CD14-positive monocyte (primary cell): Measurements from ENCODE around the gene CAMTA1. TPM values are rescaled to one million over a fixed set of nuclear protein-coding genes. Genes with fewer than 3 reads are reported as not detected.

Experiments used
- DNase-seq, 3 donors: peaks; one replicate each; pipeline ENCODE4 v3.0.0-alpha.2; 2011 to 2022
- H2AFZ ChIP-seq: 2 replicates; pipeline ENCODE4 v1.6.0; 2012; ENCODE audit warnings: mild to moderate bottlenecking, low read depth, low read length, inconsistent platforms; ENCODE audit not compliant: insufficient read depth, poor library complexity, severe bottlenecking
- H3K27ac ChIP-seq, 2 donors: 1 replicate in 1 of 2; 2 replicates in 1 of 2; pipeline ENCODE4 v1.5.1; 2012 to 2013; ENCODE audit warnings: low read length in 2 of 2, control low read depth in 1 of 2, inconsistent platforms in 1 of 2, low read depth in 1 of 2, mild to moderate bottlenecking in 1 of 2
- H3K27me3 ChIP-seq, 2 donors: one replicate each; pipeline versions ENCODE4 v1.6.0 to v1.6.1; 2011 to 2013; ENCODE audit warnings: low read length in 2 of 2; ENCODE audit not compliant: control insufficient read depth in 2 of 2, insufficient read depth in 2 of 2
- H3K36me3 ChIP-seq, 2 donors: replicated peaks in 1 of 2; 1 replicate in 1 of 2; 2 replicates in 1 of 2; pipeline versions ENCODE4 v1.5.1 to v1.6.1; 2012 to 2013; ENCODE audit warnings: low read length in 2 of 2, control low read depth in 1 of 2, inconsistent platforms in 1 of 2, mild to moderate bottlenecking in 1 of 2; ENCODE audit not compliant: insufficient read depth in 2 of 2, control insufficient read depth in 1 of 2
- H3K4me1 ChIP-seq, 2 donors: 1 replicate in 1 of 2; 2 replicates in 1 of 2; pipeline versions ENCODE4 v1.5.1 to v1.6.1; 2012 to 2013; ENCODE audit warnings: low read length in 2 of 2, control low read depth in 1 of 2, inconsistent platforms in 1 of 2, mild to moderate bottlenecking in 1 of 2, moderate library complexity in 1 of 2; ENCODE audit not compliant: insufficient read depth in 2 of 2, control insufficient read depth in 1 of 2
- H3K4me2 ChIP-seq: replicated peaks from 2 replicates; pipeline ENCODE3; 2012; ENCODE audit warnings: low read length, moderate library complexity, mild to moderate bottlenecking; ENCODE audit not compliant: poor library complexity, severe bottlenecking; ENCODE audit errors: extremely low read depth
- H3K4me3 ChIP-seq, 3 experiments: fragments of 200-600 bp in 1 of 3; sonication (generic) in 1 of 3; replicated peaks in 1 of 3; 1 replicate in 2 of 3; 2 replicates in 1 of 3; pipeline ENCODE4 v1.5.1; 2011 to 2013; ENCODE audit warnings: low read length in 3 of 3, mild to moderate bottlenecking in 3 of 3, control low read depth in 2 of 3, low read depth in 2 of 3, inconsistent platforms in 1 of 3, moderate library complexity in 1 of 3
- H3K79me2 ChIP-seq: 2 replicates; pipeline ENCODE4 v1.6.0; 2012; ENCODE audit warnings: mild to moderate bottlenecking, control low read depth, inconsistent platforms, low read length, moderate library complexity; ENCODE audit not compliant: insufficient read depth
- H3K9ac ChIP-seq: 2 replicates; pipeline ENCODE4 v1.6.0; 2017; ENCODE audit warnings: low read length, mild to moderate bottlenecking; ENCODE audit not compliant: insufficient read depth, poor library complexity, severe bottlenecking
- H3K9me3 ChIP-seq, 2 donors: replicated peaks in 1 of 2; 1 replicate in 1 of 2; 2 replicates in 1 of 2; pipeline versions ENCODE4 v1.5.1 to v1.6.1; 2012 to 2013; ENCODE audit warnings: low read length in 2 of 2, control low read depth in 1 of 2; ENCODE audit not compliant: control insufficient read depth in 1 of 2, insufficient read depth in 1 of 2
- H4K20me1 ChIP-seq: 2 replicates; pipeline ENCODE4 v1.6.0; 2012; ENCODE audit warnings: mild to moderate bottlenecking, low read length, control low read depth, moderate library complexity; ENCODE audit not compliant: insufficient read depth
- H3K27ac Mint-ChIP-seq, 7 donors: one replicate each; pipeline ENCODE4 v1.8.0; 2020; ENCODE audit warnings: mild to moderate bottlenecking in 7 of 7, mixed read lengths in 7 of 7, moderate library complexity in 6 of 7, inconsistent platforms in 2 of 7
- H3K27me3 Mint-ChIP-seq, 3 donors: one replicate each; pipeline ENCODE4 v1.8.0; 2021 to 2022; ENCODE audit warnings: low read depth in 3 of 3, mild to moderate bottlenecking in 3 of 3, mixed read lengths in 3 of 3, moderate library complexity in 3 of 3, inconsistent platforms in 1 of 3
- H3K36me3 Mint-ChIP-seq, 2 donors: one replicate each; pipeline ENCODE4 v1.8.0; 2020; ENCODE audit warnings: mixed read lengths in 2 of 2, inconsistent platforms in 1 of 2, mild to moderate bottlenecking in 1 of 2
- H3K4me1 Mint-ChIP-seq: one replicate; pipeline ENCODE4 v1.8.0; 2020; ENCODE audit warnings: mild to moderate bottlenecking, mixed read lengths
- H3K4me3 Mint-ChIP-seq, 2 donors: one replicate each; pipeline ENCODE4 v1.8.0; 2020; ENCODE audit warnings: mild to moderate bottlenecking in 2 of 2, mixed read lengths in 2 of 2, moderate library complexity in 1 of 2
- H3K9me3 Mint-ChIP-seq, 7 donors: one replicate each; pipeline ENCODE4 v1.8.0; 2020 to 2022; ENCODE audit warnings: mixed read lengths in 7 of 7, mild to moderate bottlenecking in 6 of 7, moderate library complexity in 6 of 7, inconsistent platforms in 2 of 7
- CTCF ChIP-seq: fragments of 200-600 bp; IDR thresholded peaks from one replicate; pipeline ENCODE4 v1.8.0; 2022; ENCODE audit warnings: antibody characterized with exemption, mild to moderate bottlenecking
- WGBS: methylation state at CpG from one replicate; pipeline ENCODE4 v1.1.5; 2013; ENCODE audit warnings: missing lambda C conversion rate; ENCODE audit not compliant: insufficient coverage; 5-methylcytosine and 5-hydroxymethylcytosine counted together
- intact Hi-C, 2 donors: fragments of 100-400 bp; cut with micrococcal nuclease; formaldehyde crosslinking; loops; one replicate each; pipeline versions ENCODE4 v1.15.0 to v1.15.1; 2023
- polyA plus RNA-seq, 3 donors: library from polyadenylated mRNA; depleted of rRNA in 1 of 3; unstranded in 2 of 3; stranded (reverse) in 1 of 3; fragments of 300-500 nt in 2 of 3; fragments of >200 nt in 1 of 3; fragmentation: Illumina TruSeq in 2 of 3; gene quantifications; 1 replicate in 2 of 3; 2 replicates in 1 of 3; pipeline ENCODE4 v1.2.3, GENCODE V29; 2012 to 2021

The CAMTA1 gene
- polyA plus RNA-seq, 3 donors, result 52.0 to 89.6 (median 78.3) TPM

DNA sequence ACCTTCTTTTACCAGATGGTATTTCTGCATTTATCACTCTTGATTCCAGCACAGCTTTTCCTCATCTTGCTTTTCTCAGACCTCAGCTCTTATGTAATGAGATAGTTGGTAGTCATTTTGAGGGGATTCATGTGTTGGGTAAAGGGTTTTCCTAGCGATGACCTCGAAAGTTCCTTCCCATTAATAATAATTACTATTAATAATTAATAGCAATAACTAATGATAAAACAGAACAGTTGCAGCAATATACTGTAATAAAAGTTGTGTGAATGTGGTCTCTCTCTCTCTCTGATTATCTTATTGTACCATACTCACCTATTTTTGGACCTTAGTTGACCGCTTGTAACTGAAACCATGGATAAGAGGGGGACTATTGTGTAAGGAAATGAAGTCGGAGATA is 14.2 kb downstream of the CAMTA1 start:
- Histone ChIP-seq H4K20me1 (peaks cover 81% of the 10 kb centered on the region), H3K27me3 (no peaks in the 10 kb centered on the region), H3K4me2 (no peak overlapping the region), H3K4me3 (no peak overlapping the region), H3K4me1 (peaks cover 14 to 17% of the 10 kb centered on the region in 2 donors), H2AFZ (no peak overlapping the region), H3K9ac (no peak overlapping the region), H3K36me3 (peaks cover 9 to 10% of the 10 kb centered on the region in 2 donors), H3K79me2 (peaks cover 89% of the 10 kb centered on the region), H3K9me3 (no peaks in the 10 kb centered on the region), H3K27ac (no peak overlapping the region)
- peaks cover 0 to 3% (median 0%) of the 10 kb centered on the region in 7 donors for H3K9me3 Mint-ChIP-seq
- WGBS, result no CpG with 5 or more reads among the region's 4 CpGs
- H3K27ac Mint-ChIP-seq, result peak overlapping the region in 1 of 7 donors; percentile 68
- H3K36me3 Mint-ChIP-seq, result peaks cover 20 to 22% of the 10 kb centered on the region in 2 donors
- H3K4me1 Mint-ChIP-seq, result peaks cover 17% of the 10 kb centered on the region
- DNase-seq, result no peak
- no peak for TF ChIP-seq CTCF
- no peak overlapping the region for H3K4me3 Mint-ChIP-seq
- intact Hi-C loops, result loop anchor here (10.0 kb wide), 3 partner anchors 85 to 275 kb away; no protein-coding TSS in a partner anchor
- H3K27me3 Mint-ChIP-seq, result peaks cover 0 to 2% (median 0%) of the 10 kb centered on the region in 3 donors

DNA sequence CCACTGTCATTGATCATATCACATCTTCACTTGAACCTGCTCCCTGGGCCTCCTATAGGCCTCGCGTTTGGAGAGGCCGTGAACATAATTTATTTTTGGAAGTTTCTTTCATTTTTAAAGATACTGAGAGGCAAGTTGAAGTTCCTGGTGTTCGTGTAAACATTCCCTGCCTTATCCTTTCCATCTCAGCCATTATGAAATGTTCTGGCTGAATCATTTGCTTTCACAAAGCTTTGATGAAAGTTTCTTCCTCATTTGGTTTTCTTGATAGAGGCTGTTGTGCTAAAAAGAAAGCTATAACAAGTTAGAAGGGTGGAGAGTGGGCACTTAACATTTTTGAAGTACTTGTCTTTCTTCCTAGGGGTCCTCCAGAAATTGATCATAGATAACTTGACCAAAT is 15.5 kb downstream of the CAMTA1 start:
- H3K4me2 ChIP-seq, result peak overlapping the region; percentile 47
- H3K27me3 ChIP-seq, result no peaks in the 10 kb centered on the region
- no peak overlapping the region for H2AFZ ChIP-seq
- DNase-seq, result peak in 2 of 3 donors; percentile 49 to 51
- H3K4me3 ChIP-seq, result peak overlapping the region in 1 of 3 experiments; percentile 36
- peaks cover 14 to 24% of the 10 kb centered on the region in 2 donors for H3K4me1 ChIP-seq
- no CpG with 5 or more reads among the region's 4 CpGs for WGBS
- H3K79me2 ChIP-seq, result peaks cover 91% of the 10 kb centered on the region
- no peak overlapping the region for H3K9ac ChIP-seq
- H4K20me1 ChIP-seq, result peaks cover 82% of the 10 kb centered on the region
- H3K27ac Mint-ChIP-seq, result peak overlapping the region; percentile 41 to 91 (median 80)
- peaks cover 0 to 3% (median 0%) of the 10 kb centered on the region in 7 donors for H3K9me3 Mint-ChIP-seq
- TF ChIP-seq CTCF, result no peak
- peaks cover 25% of the 10 kb centered on the region for H3K4me1 Mint-ChIP-seq
- peak overlapping the region; percentile 64 to 80 for H3K4me3 Mint-ChIP-seq
- intact Hi-C loops, result no loop called here
- peaks cover 6 to 9% of the 10 kb centered on the region in 2 donors for H3K36me3 ChIP-seq
- peak overlapping the region in 1 of 2 donors; percentile 61 for H3K27ac ChIP-seq
- H3K27me3 Mint-ChIP-seq, result peaks cover 0 to 2% (median 0%) of the 10 kb centered on the region in 3 donors
- H3K36me3 Mint-ChIP-seq, result peaks cover 12 to 15% of the 10 kb centered on the region in 2 donors
- no peaks in the 10 kb centered on the region for H3K9me3 ChIP-seq
